GM21723 (cell line): ENCODE measurements around the gene ADH1B.
"Not testable (repeated sequence)": the region's sequence is repeated elsewhere in the genome, so short reads cannot be mapped to it uniquely, and the experiment has no call there.

ENCODE experiments used
- ATAC-seq: cut with Tn5 transposase; IDR thresholded peaks from one replicate; pipeline ENCODE4 v1.9.1; 2021; ENCODE audit warnings: mild to moderate bottlenecking, moderate library complexity; ENCODE audit not compliant: unreplicated experiment

The ADH1B gene

GRCh38 chr4:99324361-99324760 lies 3.2 kb upstream of the ADH1B start:
- no peak for ATAC-seq

- no peak for ATAC-seq
Measured at GRCh38 chr4:99323756-99324155, 2.6 kb upstream of the ADH1B start.

- not testable (repeated sequence) for ATAC-seq
Measured at GRCh38 chr4:99317811-99318210, 3.4 kb downstream of the ADH1B start.

GRCh38 chr4:99317354-99317753 lies 3.8 kb downstream of the ADH1B start:
- ATAC-seq, result no peak

- ATAC-seq, result no peak
Measured at GRCh38 chr4:99315839-99316238, 5.4 kb downstream of the ADH1B start.

- ATAC-seq, result no peak
Measured at GRCh38 chr4:99314211-99314610, 7.0 kb downstream of the ADH1B start.

GRCh38 chr4:99310389-99310788 lies 10.8 kb downstream of the ADH1B start:
- no peak for ATAC-seq

- no peak for ATAC-seq
Measured at GRCh38 chr4:99305638-99306400, 15.4 kb downstream of the ADH1B start.

- ATAC-seq, result no peak
Measured at GRCh38 chr4:99301376-99302164, 19.6 kb downstream of the ADH1B start.

- ATAC-seq, result no peak
Measured at GRCh38 chr4:99300934-99301333, 20.3 kb downstream of the ADH1B start.

- no peak for ATAC-seq
Measured at GRCh38 chr4:99293357-99293756, 27.8 kb downstream of the ADH1B start.

GRCh38 chr4:99290848-99291786 lies 30.1 kb downstream of the ADH1B start, which contains the start of gene ADH1A:
Gene ADH1A (minus strand): TSS chr4:99290985. CDS start chr4:99290914, 71 bp downstream.
- ATAC-seq, result no peak

GRCh38 chr4:99285387-99285786 lies 35.8 kb downstream of the ADH1B start:
- ATAC-seq, result no peak

GRCh38 chr4:99282731-99283130 lies 38.5 kb downstream of the ADH1B start:
- ATAC-seq, result no peak

- no peak for ATAC-seq
Measured at GRCh38 chr4:99281261-99281660, 39.9 kb downstream of the ADH1B start.

GRCh38 chr4:99276417-99276816 lies 44.8 kb downstream of the ADH1B start:
- ATAC-seq, result no peak

- no peak for ATAC-seq
Measured at GRCh38 chr4:99275885-99276284, 45.3 kb downstream of the ADH1B start.

GRCh38 chr4:99275050-99275449 lies 46.2 kb downstream of the ADH1B start:
- no peak for ATAC-seq

GRCh38 chr4:99273704-99274103 lies 47.5 kb downstream of the ADH1B start:
- no peak for ATAC-seq

GRCh38 chr4:99264927-99265326 lies 56.3 kb downstream of the ADH1B start:
- ATAC-seq, result no peak
